ENCODE data around the gene FYCO1. TPM values are rescaled to one million over a fixed set of nuclear protein-coding genes. Genes with fewer than 3 reads are reported as not detected.

Gene FYCO1
- total and polyA plus RNA-seq, 2 donors (not counting 1 experiment from before 2014, with no cell fraction given), result 19.2 to 82.2 TPM

DNA sequence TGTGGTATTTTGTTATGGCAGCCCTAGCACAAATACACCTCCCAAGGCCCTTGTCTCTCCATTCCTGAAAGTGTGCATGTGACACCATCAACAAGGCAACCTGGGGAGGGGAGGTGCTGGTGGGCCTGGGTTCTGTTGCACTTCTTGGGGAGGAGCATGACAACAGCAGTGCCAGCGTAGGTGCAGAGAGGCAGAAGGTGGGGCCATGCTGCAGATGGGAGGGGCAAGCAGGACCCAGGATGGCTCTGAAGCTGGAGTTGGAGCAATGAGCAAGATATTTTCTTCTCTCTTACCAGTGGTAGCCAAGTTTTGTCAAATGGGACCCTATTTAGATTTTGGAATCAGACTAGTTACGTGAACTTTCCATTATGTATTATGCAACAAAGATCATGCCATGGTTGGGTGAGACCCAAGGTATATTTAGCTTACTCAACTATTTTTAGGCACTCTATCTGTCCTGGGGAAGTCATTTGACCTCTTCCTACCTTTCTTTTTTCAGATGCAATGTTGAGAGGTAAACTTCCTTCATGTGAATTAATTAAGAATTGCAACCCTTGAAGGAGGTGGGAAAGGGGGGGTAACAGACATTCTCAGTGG lies 3.4 kb downstream of the FYCO1 start:
- Histone ChIP-seq H3K27me3 (ENCODE audit: control insufficient read depth, insufficient read depth, low read length) (no peaks in the 10 kb centered on the region), H3K36me3 (ENCODE audit: control insufficient read depth, insufficient read depth, low read length) (no peaks in the 10 kb centered on the region), H3K4me1 (ENCODE audit: control insufficient read depth, extremely low read depth, insufficient read depth, low read length) (peaks cover 28% of the 10 kb centered on the region), H3K9me3 (ENCODE audit: control insufficient read depth, insufficient read depth, low read depth, low read length) (no peaks in the 10 kb centered on the region), H3K4me2 (ENCODE audit: extremely low read depth, insufficient read depth, low read length) (no peak overlapping the region), H3K27ac (ENCODE audit: insufficient read depth, low read length) (no peak overlapping the region), H2AFZ (ENCODE audit: low read length) (no peak overlapping the region), H3K79me2 (ENCODE audit: control insufficient read depth, insufficient read depth, low read length) (peaks cover 24% of the 10 kb centered on the region), H3K4me3 (replicated peaks in 1 of 4; ENCODE audit: control extremely low read depth in 1 of 4, insufficient read depth in 1 of 4, low read depth in 3 of 4, low read length in 4 of 4) (no peak overlapping the region), H3K9ac (ENCODE audit: insufficient read depth, low read length) (no peak overlapping the region), H4K20me1 (ENCODE audit: control insufficient read depth, extremely low read depth, insufficient read depth, low read length) (no peaks in the 10 kb centered on the region)
- TF ChIP-seq, protein P1, sequence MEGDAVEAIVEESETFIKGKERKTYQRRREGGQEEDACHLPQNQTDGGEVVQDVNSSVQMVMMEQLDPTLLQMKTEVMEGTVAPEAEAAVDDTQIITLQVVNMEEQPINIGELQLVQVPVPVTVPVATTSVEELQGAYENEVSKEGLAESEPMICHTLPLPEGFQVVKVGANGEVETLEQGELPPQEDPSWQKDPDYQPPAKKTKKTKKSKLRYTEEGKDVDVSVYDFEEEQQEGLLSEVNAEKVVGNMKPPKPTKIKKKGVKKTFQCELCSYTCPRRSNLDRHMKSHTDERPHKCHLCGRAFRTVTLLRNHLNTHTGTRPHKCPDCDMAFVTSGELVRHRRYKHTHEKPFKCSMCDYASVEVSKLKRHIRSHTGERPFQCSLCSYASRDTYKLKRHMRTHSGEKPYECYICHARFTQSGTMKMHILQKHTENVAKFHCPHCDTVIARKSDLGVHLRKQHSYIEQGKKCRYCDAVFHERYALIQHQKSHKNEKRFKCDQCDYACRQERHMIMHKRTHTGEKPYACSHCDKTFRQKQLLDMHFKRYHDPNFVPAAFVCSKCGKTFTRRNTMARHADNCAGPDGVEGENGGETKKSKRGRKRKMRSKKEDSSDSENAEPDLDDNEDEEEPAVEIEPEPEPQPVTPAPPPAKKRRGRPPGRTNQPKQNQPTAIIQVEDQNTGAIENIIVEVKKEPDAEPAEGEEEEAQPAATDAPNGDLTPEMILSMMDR (conservative IDR thresholded peaks at IDR 0.05 in 1 of 2, IDR thresholded peaks at IDR 0.05 in 1 of 2; ENCODE audit: low read depth in 1 of 2, low read length in 2 of 2), result no peak
- TF ChIP-seq EZH2 (IDR thresholded peaks at IDR 0.05; ENCODE audit: low read length, missing control alignments), result no peak
- no peak for DNase-seq (ENCODE audit: low read depth in 2 of 2)

DNA sequence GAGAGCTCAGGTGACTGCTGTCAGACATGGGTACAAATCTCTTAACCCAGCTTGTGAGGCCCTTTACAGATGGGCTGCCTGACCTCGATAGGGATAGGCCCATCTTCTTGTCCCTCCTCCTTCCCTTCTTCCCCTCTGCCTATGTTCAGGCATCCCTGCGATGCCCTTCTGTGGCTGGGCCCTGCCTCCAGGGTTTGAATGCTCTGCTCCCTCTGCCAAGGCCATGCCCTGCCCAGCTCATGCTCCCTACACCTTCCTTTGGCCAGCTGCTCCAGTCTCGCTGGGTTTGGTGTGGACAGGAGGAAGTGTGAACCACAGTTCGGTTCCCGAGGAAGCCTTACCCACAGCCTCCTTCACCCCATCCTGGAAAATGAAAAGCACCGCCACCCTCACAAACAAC lies 4.3 kb downstream of the FYCO1 start:
- Histone ChIP-seq H3K4me2 (ENCODE audit: extremely low read depth, insufficient read depth, low read length) (no peak overlapping the region), H3K36me3 (ENCODE audit: control insufficient read depth, insufficient read depth, low read length) (no peaks in the 10 kb centered on the region), H3K9me3 (ENCODE audit: control insufficient read depth, insufficient read depth, low read depth, low read length) (no peaks in the 10 kb centered on the region), H3K27ac (ENCODE audit: insufficient read depth, low read length) (no peak overlapping the region), H3K4me3 (replicated peaks in 1 of 4; ENCODE audit: control extremely low read depth in 1 of 4, insufficient read depth in 1 of 4, low read depth in 3 of 4, low read length in 4 of 4) (no peak overlapping the region), H3K79me2 (ENCODE audit: control insufficient read depth, insufficient read depth, low read length) (peaks cover 28% of the 10 kb centered on the region), H4K20me1 (ENCODE audit: control insufficient read depth, extremely low read depth, insufficient read depth, low read length) (no peaks in the 10 kb centered on the region), H2AFZ (ENCODE audit: low read length) (no peak overlapping the region), H3K4me1 (ENCODE audit: control insufficient read depth, extremely low read depth, insufficient read depth, low read length) (peaks cover 37% of the 10 kb centered on the region), H3K9ac (ENCODE audit: insufficient read depth, low read length) (no peak overlapping the region), H3K27me3 (ENCODE audit: control insufficient read depth, insufficient read depth, low read length) (no peaks in the 10 kb centered on the region)
- no peak for DNase-seq (ENCODE audit: low read depth in 2 of 2)
- TF ChIP-seq EZH2 (IDR thresholded peaks at IDR 0.05; ENCODE audit: low read length, missing control alignments), result no peak
- TF ChIP-seq, protein P1 (conservative IDR thresholded peaks at IDR 0.05 in 1 of 2, IDR thresholded peaks at IDR 0.05 in 1 of 2; ENCODE audit: low read depth in 1 of 2, low read length in 2 of 2), result no peak

DNA sequence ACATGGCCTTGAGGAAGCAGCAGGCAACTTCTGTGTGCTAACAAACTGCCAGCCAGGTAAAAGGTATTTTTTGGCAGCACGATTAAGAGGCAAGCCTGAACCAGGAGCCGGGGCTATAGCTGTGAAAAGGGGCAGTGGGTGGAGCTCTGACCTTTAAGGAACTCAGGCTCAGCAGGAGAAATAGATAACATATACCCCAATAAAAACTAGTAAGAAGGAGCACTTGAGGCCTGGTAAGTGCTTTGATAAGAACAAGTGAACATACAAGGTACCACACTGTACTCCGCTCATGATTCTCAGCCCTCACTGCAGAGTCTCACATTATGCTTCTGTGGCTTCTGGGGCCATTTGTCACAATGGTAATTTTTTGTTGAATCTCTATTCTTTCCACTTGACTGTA lies 5.4 kb downstream of the FYCO1 start:
- Histone ChIP-seq H3K27ac (ENCODE audit: insufficient read depth, low read length) (no peak overlapping the region), H3K4me3 (replicated peaks in 1 of 4; ENCODE audit: control extremely low read depth in 1 of 4, insufficient read depth in 1 of 4, low read depth in 3 of 4, low read length in 4 of 4) (no peak overlapping the region), H2AFZ (ENCODE audit: low read length) (no peak overlapping the region), H3K79me2 (ENCODE audit: control insufficient read depth, insufficient read depth, low read length) (peaks cover 27% of the 10 kb centered on the region), H4K20me1 (ENCODE audit: control insufficient read depth, extremely low read depth, insufficient read depth, low read length) (no peaks in the 10 kb centered on the region), H3K9ac (ENCODE audit: insufficient read depth, low read length) (no peak overlapping the region), H3K36me3 (ENCODE audit: control insufficient read depth, insufficient read depth, low read length) (no peaks in the 10 kb centered on the region), H3K27me3 (ENCODE audit: control insufficient read depth, insufficient read depth, low read length) (no peaks in the 10 kb centered on the region), H3K9me3 (ENCODE audit: control insufficient read depth, insufficient read depth, low read depth, low read length) (no peaks in the 10 kb centered on the region), H3K4me1 (ENCODE audit: control insufficient read depth, extremely low read depth, insufficient read depth, low read length) (peaks cover 48% of the 10 kb centered on the region), H3K4me2 (ENCODE audit: extremely low read depth, insufficient read depth, low read length) (no peak overlapping the region)
- no peak for DNase-seq (ENCODE audit: low read depth in 2 of 2)
- TF ChIP-seq EZH2 (IDR thresholded peaks at IDR 0.05; ENCODE audit: low read length, missing control alignments), result no peak

All from fibroblast of lung (primary cell).